Measurements from ENCODE around the gene IFNAR1.
"Not testable (repeated sequence)": the region's sequence is repeated elsewhere in the genome, so short reads cannot be mapped to it uniquely, and the experiment has no call there.

DNA sequence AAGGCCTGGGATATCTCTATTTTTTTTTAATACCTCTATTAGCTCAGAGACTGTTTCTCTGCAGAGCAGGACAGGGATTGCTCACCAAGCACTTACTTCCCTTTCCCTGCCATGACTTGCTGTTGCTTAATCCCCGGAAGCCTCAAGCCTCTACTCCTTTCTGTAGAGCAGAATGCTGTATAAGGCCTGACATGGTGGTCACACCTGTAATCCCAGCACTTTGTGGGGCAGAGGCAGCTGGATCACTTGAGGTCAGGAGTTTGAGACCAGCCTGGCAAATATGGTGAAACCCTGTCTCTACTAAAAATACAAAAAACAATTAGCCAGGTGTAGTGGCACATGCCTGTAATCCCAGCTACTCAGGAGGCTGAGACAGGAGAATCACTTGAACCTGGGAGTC lies 55.2 kb downstream of the IFNAR1 start:
- TF ChIP-seq POLR2AphosphoS5 (IDR thresholded peaks at IDR 0.05): peak in 1 of 2 donors; percentile 13
- not testable (repeated sequence) for TF ChIP-seq POLR2A (IDR thresholded peaks at IDR 0.05; ENCODE audit: low read depth)

Data from esophagus muscularis mucosa (tissue), 2 donors.